HL-60/S4 treated with phorbol 12-myristate 13-acetate at 8.2 ng/mL for 4 days and 3 days (cell line): ENCODE results near the gene TP53TG5.

ENCODE experiments used
- in situ Hi-C: fragments of 300-500 bp; cut with MboI; formaldehyde crosslinking; loops from 2 replicates; pipeline ENCODE4 v1.15.0; 2022; ENCODE audit warnings: low sequenced_read_pairs

Gene TP53TG5

DNA sequence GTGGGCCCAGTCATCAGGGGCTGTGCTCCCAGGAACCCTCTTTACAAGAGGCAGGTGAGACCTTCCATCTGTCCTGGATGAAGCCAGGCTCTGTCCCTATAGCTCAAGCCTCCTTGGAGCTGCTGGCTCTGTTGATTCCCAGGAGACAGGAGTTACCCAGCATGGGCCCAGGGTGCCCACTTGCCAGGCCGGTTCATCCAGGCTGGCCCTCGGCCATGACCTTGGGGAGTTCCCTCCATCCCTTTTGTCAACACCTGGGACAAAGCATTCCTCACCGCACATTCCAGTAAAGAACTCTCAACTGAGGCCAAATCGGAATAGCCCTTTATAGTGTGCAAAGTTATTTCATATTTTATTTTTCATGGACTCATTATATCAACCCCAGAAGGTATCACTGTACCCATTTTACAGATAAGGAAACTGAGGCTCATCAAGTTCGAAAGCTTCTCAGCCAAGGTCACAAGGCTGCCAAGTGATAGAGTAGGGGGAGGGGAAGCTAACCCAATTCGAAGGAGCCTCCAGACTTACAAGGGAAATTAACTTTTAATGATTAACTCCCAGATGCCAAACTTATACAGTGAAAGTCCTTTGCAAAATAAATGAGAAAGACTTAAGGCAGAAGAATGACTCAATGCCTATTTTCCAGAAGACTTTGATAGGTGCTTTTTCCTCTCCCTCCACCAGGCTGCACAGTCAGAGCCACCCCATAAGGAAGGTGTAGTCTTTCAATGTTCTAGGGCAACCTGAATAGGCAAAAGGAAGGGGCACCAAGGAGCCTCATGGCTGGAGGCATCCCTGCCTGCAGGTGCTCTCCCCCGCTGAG lies 48.4 kb downstream of the TP53TG5 start:
- in situ Hi-C loops, result loop anchor here (10.0 kb wide), 1 partner anchor 105 kb away; no protein-coding TSS in a partner anchor

DNA sequence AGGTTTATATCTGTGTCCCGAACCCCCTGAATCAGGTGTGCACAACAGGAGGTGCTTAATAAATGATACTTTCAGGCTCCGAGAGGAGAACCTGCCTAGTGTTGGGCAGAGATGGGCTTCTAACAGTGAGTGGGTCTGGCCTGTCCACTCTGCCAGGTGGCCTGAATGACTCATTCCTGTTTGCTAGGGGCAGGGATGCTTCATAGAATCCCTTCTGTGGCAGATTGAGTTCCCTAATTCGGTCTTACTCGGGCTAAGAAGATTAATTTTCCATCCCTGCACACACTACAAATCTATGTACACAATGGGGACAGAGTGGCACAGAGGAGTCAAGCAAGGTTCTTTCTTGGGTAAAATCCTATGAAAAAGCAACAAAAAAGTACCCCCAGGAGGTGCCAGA lies 49.7 kb downstream of the TP53TG5 start:
- in situ Hi-C loops, result loop anchor here (10.0 kb wide), 1 partner anchor 106 kb away; no protein-coding TSS in a partner anchor

DNA sequence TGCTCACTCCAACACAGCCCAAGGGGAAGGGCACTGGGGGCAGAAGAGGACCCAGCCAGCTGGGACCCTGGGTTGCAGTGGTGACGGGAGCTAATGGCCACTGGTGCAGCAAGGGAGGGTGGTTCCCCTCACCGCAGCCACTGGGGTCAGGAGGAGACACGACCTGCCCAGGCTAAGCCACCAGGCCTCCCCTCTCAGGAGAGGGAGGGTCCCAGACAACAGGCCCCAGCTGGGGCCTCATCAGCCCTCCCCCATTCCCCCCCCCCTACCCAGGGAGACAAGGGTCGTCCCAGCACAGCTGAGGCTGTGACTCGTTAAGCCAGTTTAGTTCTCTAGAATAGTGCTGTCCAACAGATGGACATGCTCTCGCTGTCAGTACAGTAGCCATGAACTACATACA lies 52.8 kb downstream of the TP53TG5 start:
- in situ Hi-C loops, result loop anchor here (10.0 kb wide), 1 partner anchor 109 kb away; no protein-coding TSS in a partner anchor

DNA sequence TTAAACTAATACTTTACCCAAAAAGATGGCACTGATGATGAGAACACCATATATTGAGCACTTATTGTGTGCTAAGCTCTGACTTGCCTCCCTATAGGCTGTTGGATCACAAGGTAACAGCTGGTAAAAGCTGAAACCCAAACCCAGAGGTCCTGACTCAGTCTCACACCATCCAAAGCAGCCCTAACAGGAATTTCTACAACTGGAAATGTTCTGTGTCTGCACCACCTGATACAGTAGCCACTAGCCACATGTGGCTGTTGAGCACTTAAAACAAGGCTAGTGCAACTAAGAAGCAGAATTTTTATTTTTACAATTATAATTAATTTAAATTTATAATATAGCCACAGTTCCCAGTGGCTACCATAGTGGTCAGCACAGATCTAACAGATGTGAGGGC lies 54.4 kb downstream of the TP53TG5 start:
- in situ Hi-C loops, result loop anchor here (10.0 to 25.0 kb wide), 2 partner anchors 111 to 439 kb away; no protein-coding TSS in a partner anchor

DNA sequence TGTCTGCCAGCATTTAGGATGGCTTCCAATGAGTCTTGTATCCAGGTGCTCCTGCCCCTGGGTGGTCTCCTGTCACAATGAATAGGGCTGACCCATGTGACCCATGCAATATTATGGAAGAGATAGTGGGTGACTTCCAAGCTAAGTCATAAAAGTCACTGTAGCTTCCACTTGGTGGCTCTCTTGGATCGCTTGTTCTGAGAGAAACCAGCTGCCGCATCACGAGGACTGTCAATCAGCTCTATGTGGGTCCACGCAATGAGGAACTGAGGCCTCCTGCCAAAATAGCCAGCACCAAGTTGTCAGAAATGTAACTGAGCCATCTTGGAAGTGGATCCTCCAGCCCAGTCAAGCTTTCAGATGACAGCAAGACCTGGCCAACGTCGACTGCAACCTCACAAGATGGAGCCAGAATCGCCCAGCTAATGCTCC lies 55.2 kb downstream of the TP53TG5 start:
- in situ Hi-C loops, result loop anchor here (10.0 to 25.0 kb wide), 2 partner anchors 112 to 439 kb away; no protein-coding TSS in a partner anchor
